Endodermal cell (in vitro differentiated cells): Measurements from ENCODE around the gene SLC7A7. TPM values are rescaled to one million over a fixed set of nuclear protein-coding genes. Genes with fewer than 3 reads are reported as not detected.

Experiments used
- DNase-seq: peaks from one replicate; pipeline ENCODE4 v3.0.0-alpha.2; 2017
- H3K27ac ChIP-seq: 2 replicates; pipeline ENCODE4 v1.5.1; 2013; ENCODE audit warnings: mild to moderate bottlenecking, low read depth, low read length, moderate library complexity
- H3K27me3 ChIP-seq: 2 replicates; pipeline ENCODE4 v1.6.1; 2013; ENCODE audit warnings: mild to moderate bottlenecking, low read length, moderate library complexity; ENCODE audit not compliant: insufficient read depth, control insufficient read depth, poor library complexity, severe bottlenecking
- H3K36me3 ChIP-seq: 2 replicates; pipeline ENCODE4 v1.7.0; 2013; ENCODE audit warnings: mild to moderate bottlenecking, low read length, moderate library complexity; ENCODE audit not compliant: control insufficient read depth, insufficient read depth
- H3K4me1 ChIP-seq: one replicate; pipeline ENCODE4 v1.7.0; 2013; ENCODE audit warnings: low read length; ENCODE audit not compliant: control insufficient read depth, insufficient read depth
- H3K4me3 ChIP-seq: 2 replicates; pipeline ENCODE4 v1.5.1; 2013; ENCODE audit warnings: mild to moderate bottlenecking, low read length, moderate library complexity
- H3K9ac ChIP-seq: 2 replicates; pipeline ENCODE4 v1.6.1; 2013; ENCODE audit warnings: mild to moderate bottlenecking, low read length, moderate library complexity; ENCODE audit not compliant: poor library complexity, severe bottlenecking; ENCODE audit errors: extremely low read depth
- H3K9me3 ChIP-seq: 2 replicates; pipeline ENCODE4 v1.6.1; 2013; ENCODE audit warnings: mild to moderate bottlenecking, low read length, moderate library complexity; ENCODE audit not compliant: control insufficient read depth
- H3K27ac Mint-ChIP-seq: 2 replicates; pipeline ENCODE4 v1.8.0; 2020; ENCODE audit warnings: mixed read lengths
- H3K27me3 Mint-ChIP-seq: 2 replicates; pipeline ENCODE4 v1.8.0; 2021; ENCODE audit warnings: mild to moderate bottlenecking, mixed read lengths; ENCODE audit not compliant: insufficient read depth
- H3K36me3 Mint-ChIP-seq: 2 replicates; pipeline ENCODE4 v1.8.0; 2020; ENCODE audit warnings: low read depth, mixed read lengths
- H3K4me1 Mint-ChIP-seq: 2 replicates; pipeline ENCODE4 v1.8.0; 2020; ENCODE audit warnings: mixed read lengths
- H3K4me3 Mint-ChIP-seq: 2 replicates; pipeline ENCODE4 v1.8.0; 2020; ENCODE audit warnings: mild to moderate bottlenecking, moderate library complexity, mixed read lengths
- H3K9me3 Mint-ChIP-seq: 2 replicates; pipeline ENCODE4 v1.8.0; 2020; ENCODE audit warnings: mild to moderate bottlenecking, mixed read lengths
- WGBS, 2 experiments: methylation state at CpG; one replicate each; pipeline versions ENCODE4 v1.1.5 to v1.1.7; 2013; ENCODE audit warnings: missing lambda C conversion rate in 2 of 2, mixed read lengths in 1 of 2; ENCODE audit not compliant: insufficient coverage in 1 of 2, insufficient read length in 1 of 2; 5-methylcytosine and 5-hydroxymethylcytosine counted together
- total RNA-seq, 2 donors: library from RNA; stranded (reverse); fragmentation: NEBNext Ultra II Directional in 1 of 2; extraction: Animal tissue kit (Norgen Biotek cat#: 25700) in 1 of 2; gene quantifications; 2 replicates in 1 of 2; 3 replicates in 1 of 2; pipeline ENCODE4 v1.2.1, GENCODE V29; 2021
- TF ChIP-seq, protein P1 (sequence below): fragments of 200-600 bp; sonication (generic); conservative IDR thresholded peaks from 2 replicates; pipeline ENCODE4 v1.5.0; 2021; ENCODE audit warnings: antibody characterized with exemption, mild to moderate bottlenecking

SLC7A7 gene
- total RNA-seq, 2 donors from 2014 or later: 16.7 to 17.0 TPM

DNA sequence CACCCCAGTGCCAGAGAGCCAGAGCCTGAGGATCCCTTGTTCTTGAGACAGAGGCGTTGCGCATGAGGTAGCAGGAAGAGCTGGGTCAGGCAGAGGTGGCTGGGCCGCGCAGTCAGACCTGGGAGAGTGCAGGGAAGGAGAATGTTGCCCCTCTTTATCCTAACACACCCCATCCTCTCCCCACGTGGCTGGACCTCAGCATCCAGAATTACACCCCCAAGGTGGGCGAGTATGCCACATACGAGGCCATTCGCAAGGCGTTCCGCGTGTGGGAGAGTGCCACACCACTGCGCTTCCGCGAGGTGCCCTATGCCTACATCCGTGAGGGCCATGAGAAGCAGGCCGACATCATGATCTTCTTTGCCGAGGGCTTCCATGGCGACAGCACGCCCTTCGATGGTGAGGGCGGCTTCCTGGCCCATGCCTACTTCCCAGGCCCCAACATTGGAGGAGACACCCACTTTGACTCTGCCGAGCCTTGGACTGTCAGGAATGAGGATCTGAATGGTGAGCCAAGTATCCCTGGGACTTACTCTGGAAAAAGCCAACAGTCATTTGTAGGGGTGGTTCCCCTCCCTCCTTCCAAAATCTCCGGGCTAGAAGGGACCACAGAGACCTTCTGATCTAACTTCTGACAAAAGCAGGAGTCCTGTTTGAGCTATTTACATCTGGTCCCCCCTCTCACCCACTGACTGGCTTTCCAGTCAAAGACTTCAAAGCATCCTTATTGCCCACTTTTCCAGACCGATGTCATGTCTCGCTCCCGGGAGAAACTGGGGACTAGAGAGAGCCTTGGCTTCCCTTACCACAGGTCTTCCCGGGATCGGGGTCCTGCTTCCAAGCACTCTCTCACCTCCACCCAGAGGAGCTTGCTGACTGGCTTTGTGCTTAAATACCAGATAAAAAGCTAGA is 27.2 kb upstream of the SLC7A7 start:
- TF ChIP-seq, protein P1, sequence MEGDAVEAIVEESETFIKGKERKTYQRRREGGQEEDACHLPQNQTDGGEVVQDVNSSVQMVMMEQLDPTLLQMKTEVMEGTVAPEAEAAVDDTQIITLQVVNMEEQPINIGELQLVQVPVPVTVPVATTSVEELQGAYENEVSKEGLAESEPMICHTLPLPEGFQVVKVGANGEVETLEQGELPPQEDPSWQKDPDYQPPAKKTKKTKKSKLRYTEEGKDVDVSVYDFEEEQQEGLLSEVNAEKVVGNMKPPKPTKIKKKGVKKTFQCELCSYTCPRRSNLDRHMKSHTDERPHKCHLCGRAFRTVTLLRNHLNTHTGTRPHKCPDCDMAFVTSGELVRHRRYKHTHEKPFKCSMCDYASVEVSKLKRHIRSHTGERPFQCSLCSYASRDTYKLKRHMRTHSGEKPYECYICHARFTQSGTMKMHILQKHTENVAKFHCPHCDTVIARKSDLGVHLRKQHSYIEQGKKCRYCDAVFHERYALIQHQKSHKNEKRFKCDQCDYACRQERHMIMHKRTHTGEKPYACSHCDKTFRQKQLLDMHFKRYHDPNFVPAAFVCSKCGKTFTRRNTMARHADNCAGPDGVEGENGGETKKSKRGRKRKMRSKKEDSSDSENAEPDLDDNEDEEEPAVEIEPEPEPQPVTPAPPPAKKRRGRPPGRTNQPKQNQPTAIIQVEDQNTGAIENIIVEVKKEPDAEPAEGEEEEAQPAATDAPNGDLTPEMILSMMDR: no peak
- H3K4me3 ChIP-seq: no peak overlapping the region
- H3K4me1 Mint-ChIP-seq: peaks cover 9% of the 10 kb centered on the region
- no peak for DNase-seq
- no peak overlapping the region for H3K4me3 Mint-ChIP-seq
- no peak overlapping the region for H3K9ac ChIP-seq
- H3K27ac Mint-ChIP-seq: no peak overlapping the region
- H3K27ac ChIP-seq: no peak overlapping the region
- 93 to 94% methylated on average over 22 to 28 of the region's 28 CpGs for WGBS, 2 experiments
- H3K36me3 ChIP-seq: peaks cover 67% of the 10 kb centered on the region
- no peaks in the 10 kb centered on the region for H3K27me3 Mint-ChIP-seq
- peaks cover 7% of the 10 kb centered on the region for H3K4me1 ChIP-seq
- peaks cover 67% of the 10 kb centered on the region for H3K36me3 Mint-ChIP-seq
- no peaks in the 10 kb centered on the region for H3K27me3 ChIP-seq
- H3K9me3 Mint-ChIP-seq: no peaks in the 10 kb centered on the region
- no peaks in the 10 kb centered on the region for H3K9me3 ChIP-seq

DNA sequence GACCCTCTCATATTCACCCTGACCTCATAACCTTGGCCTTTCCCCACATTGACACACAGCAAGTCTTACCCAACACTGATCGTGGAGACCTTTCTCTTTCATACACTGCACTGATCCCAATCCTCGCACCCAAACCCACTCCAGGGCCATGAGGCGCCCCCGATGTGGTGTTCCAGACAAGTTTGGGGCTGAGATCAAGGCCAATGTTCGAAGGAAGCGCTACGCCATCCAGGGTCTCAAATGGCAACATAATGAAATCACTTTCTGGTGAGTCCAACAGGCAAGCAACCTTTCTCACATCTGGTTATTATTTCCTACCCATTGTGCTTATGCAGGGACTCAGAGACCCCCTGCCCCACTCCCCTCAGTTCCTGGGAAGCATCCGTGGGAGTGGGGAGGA is 26.5 kb upstream of the SLC7A7 start:
- H3K36me3 ChIP-seq: peaks cover 66% of the 10 kb centered on the region
- no peaks in the 10 kb centered on the region for H3K27me3 ChIP-seq
- TF ChIP-seq, protein P1: no peak
- no peak overlapping the region for H3K27ac ChIP-seq
- no peak overlapping the region for H3K9ac ChIP-seq
- no peaks in the 10 kb centered on the region for H3K9me3 ChIP-seq
- no peak for DNase-seq
- H3K36me3 Mint-ChIP-seq: peaks cover 67% of the 10 kb centered on the region
- peak overlapping the region; percentile 5 for H3K27ac Mint-ChIP-seq
- WGBS, 2 experiments: 97 to 100% methylated on average over 2 to 8 of the region's 8 CpGs
- no peaks in the 10 kb centered on the region for H3K27me3 Mint-ChIP-seq
- peaks cover 9% of the 10 kb centered on the region for H3K4me1 Mint-ChIP-seq
- no peak overlapping the region for H3K4me3 ChIP-seq
- H3K4me3 Mint-ChIP-seq: no peak overlapping the region
- H3K4me1 ChIP-seq: peaks cover 7% of the 10 kb centered on the region
- no peaks in the 10 kb centered on the region for H3K9me3 Mint-ChIP-seq

DNA sequence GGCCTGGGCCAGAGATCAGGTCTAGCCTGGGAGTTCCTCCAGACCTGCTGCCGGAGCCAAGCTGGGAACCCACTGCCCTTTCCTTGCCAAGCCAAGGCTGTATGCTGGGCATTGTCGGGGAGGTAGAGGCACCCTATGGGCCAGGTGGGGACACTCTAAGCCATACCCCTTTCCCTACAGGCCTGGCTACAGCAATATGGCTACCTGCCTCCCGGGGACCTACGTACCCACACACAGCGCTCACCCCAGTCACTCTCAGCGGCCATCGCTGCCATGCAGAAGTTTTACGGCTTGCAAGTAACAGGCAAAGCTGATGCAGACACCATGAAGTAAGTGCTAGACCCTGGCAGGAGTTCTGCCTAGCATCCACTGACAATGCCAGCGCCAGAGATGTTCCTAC is 26.1 kb upstream of the SLC7A7 start:
- no peak for DNase-seq
- no peaks in the 10 kb centered on the region for H3K27me3 Mint-ChIP-seq

More for the DNA sequence above, 26.1 kb upstream of the SLC7A7 start:
- TF ChIP-seq, protein P1: no peak
- Histone ChIP-seq H3K4me3 (no peak overlapping the region), H3K4me1 (peaks cover 7% of the 10 kb centered on the region), H3K27me3 (no peaks in the 10 kb centered on the region), H3K9ac (no peak overlapping the region), H3K27ac (no peak overlapping the region), H3K9me3 (no peaks in the 10 kb centered on the region), H3K36me3 (peaks cover 61% of the 10 kb centered on the region)
- peak overlapping the region; percentile 5 for H3K27ac Mint-ChIP-seq
- no peaks in the 10 kb centered on the region for H3K9me3 Mint-ChIP-seq
- peaks cover 65% of the 10 kb centered on the region for H3K36me3 Mint-ChIP-seq
- 93 to 95% methylated on average over 7 to 9 of the region's 9 CpGs for WGBS, 2 experiments
- no peak overlapping the region for H3K4me3 Mint-ChIP-seq
- peaks cover 9% of the 10 kb centered on the region for H3K4me1 Mint-ChIP-seq
